ENCODE measurements around the gene ZNF773. TPM values are rescaled to one million over a fixed set of nuclear protein-coding genes. Genes with fewer than 3 reads are reported as not detected.
"Not testable (repeated sequence)": the region's sequence is repeated elsewhere in the genome, so short reads cannot be mapped to it uniquely, and the experiment has no call there.

Gene ZNF773
- total RNA-seq, 1 donor from 2014 or later = 9.7 TPM

GRCh38 chr19:57477191-57478008 lies 22.3 kb upstream of the ZNF773 start, which contains the start of gene ZNF772:
TSS of gene ZNF772 (minus strand) at chr19:57477566. CDS start at chr19:57477309, 257 bp downstream.
- Mint-ChIP-seq H3K4me3 (ENCODE audit: unreplicated experiment) (peak within 1 kb of the TSS; percentile 96), H3K36me3 (ENCODE audit: low read depth, unreplicated experiment) (peaks cover 67% of the 10 kb centered on the region), H3K9me3 (ENCODE audit: unreplicated experiment) (peaks cover 42% of the 10 kb centered on the region), H3K4me1 (ENCODE audit: unreplicated experiment) (peaks cover 9% of the 10 kb centered on the region), H3K27ac (ENCODE audit: unreplicated experiment) (peak within 1 kb of the TSS; percentile 89), H3K27me3 (ENCODE audit: unreplicated experiment) (peaks cover 11% of the 10 kb centered on the region)
- TF ChIP-seq, protein P1, sequence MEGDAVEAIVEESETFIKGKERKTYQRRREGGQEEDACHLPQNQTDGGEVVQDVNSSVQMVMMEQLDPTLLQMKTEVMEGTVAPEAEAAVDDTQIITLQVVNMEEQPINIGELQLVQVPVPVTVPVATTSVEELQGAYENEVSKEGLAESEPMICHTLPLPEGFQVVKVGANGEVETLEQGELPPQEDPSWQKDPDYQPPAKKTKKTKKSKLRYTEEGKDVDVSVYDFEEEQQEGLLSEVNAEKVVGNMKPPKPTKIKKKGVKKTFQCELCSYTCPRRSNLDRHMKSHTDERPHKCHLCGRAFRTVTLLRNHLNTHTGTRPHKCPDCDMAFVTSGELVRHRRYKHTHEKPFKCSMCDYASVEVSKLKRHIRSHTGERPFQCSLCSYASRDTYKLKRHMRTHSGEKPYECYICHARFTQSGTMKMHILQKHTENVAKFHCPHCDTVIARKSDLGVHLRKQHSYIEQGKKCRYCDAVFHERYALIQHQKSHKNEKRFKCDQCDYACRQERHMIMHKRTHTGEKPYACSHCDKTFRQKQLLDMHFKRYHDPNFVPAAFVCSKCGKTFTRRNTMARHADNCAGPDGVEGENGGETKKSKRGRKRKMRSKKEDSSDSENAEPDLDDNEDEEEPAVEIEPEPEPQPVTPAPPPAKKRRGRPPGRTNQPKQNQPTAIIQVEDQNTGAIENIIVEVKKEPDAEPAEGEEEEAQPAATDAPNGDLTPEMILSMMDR (IDR thresholded peaks at IDR 0.05; ENCODE audit: unreplicated experiment) = peak; percentile 91
- peak; percentile 93 for DNase-seq (ENCODE audit: low spot score)

GRCh38 chr19:57487477-57488298 lies 12.1 kb upstream of the ZNF773 start, which contains the start of gene ZNF419:
TSS of gene ZNF419 (plus strand) at chr19:57487750. CDS start at chr19:57487951, 201 bp downstream.
- H3K27me3 Mint-ChIP-seq (ENCODE audit: unreplicated experiment); H3K27ac Mint-ChIP-seq (ENCODE audit: unreplicated experiment); H3K4me1 Mint-ChIP-seq (ENCODE audit: unreplicated experiment); H3K9me3 Mint-ChIP-seq (ENCODE audit: unreplicated experiment): not testable (repeated sequence)
- peaks cover 26% of the 10 kb centered on the region for H3K36me3 Mint-ChIP-seq (ENCODE audit: low read depth, unreplicated experiment)
- peak; percentile 79 for DNase-seq (ENCODE audit: low spot score)
- peak within 1 kb of the TSS; percentile 88 for H3K4me3 Mint-ChIP-seq (ENCODE audit: unreplicated experiment)

- not testable (repeated sequence) for H3K9me3 Mint-ChIP-seq (ENCODE audit: unreplicated experiment); DNase-seq (ENCODE audit: low spot score); H3K4me1 Mint-ChIP-seq (ENCODE audit: unreplicated experiment); H3K27me3 Mint-ChIP-seq (ENCODE audit: unreplicated experiment); H3K27ac Mint-ChIP-seq (ENCODE audit: unreplicated experiment)
- Mint-ChIP-seq H3K4me3 (ENCODE audit: unreplicated experiment) (peak overlapping the region; percentile 88), H3K36me3 (ENCODE audit: low read depth, unreplicated experiment) (peaks cover 31% of the 10 kb centered on the region)
These were observed 11.5 kb upstream of the ZNF773 start for GRCh38 chr19:57488299-57488644.

- DNase-seq (ENCODE audit: low spot score); H3K27ac Mint-ChIP-seq (ENCODE audit: unreplicated experiment); H3K9me3 Mint-ChIP-seq (ENCODE audit: unreplicated experiment); H3K27me3 Mint-ChIP-seq (ENCODE audit: unreplicated experiment): not testable (repeated sequence)
- Mint-ChIP-seq H3K4me1 (ENCODE audit: unreplicated experiment) (peaks cover 15% of the 10 kb centered on the region), H3K4me3 (ENCODE audit: unreplicated experiment) (peak overlapping the region; percentile 62), H3K36me3 (ENCODE audit: low read depth, unreplicated experiment) (peaks cover 43% of the 10 kb centered on the region)
These were observed 432 bp upstream of the ZNF773 start for GRCh38 chr19:57499332-57499679.

DNA sequence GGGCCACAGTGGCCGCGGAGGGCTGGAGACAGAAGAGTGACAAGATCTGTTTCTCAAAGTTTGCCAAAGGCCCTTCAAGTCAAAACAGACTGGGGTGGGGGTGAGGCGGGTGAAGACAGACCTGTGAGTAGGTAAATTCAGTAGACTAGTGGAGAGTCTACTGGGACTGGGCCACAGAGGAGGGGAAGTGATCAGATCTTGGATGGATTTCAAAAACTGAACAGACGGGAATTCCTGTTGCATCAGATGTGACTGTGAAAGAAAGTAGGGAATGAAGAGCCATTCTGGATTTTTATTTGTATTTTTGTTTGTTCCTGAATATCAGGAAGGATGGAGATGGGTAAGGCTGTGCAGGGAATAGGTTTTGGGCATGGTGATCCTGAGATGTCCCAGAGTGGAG lies 662 bp downstream of the ZNF773 start:
- Mint-ChIP-seq H3K4me3 (ENCODE audit: unreplicated experiment) (peak overlapping the region; percentile 89), H3K27ac (ENCODE audit: unreplicated experiment) (peak overlapping the region; percentile 28), H3K36me3 (ENCODE audit: low read depth, unreplicated experiment) (peaks cover 43% of the 10 kb centered on the region), H3K4me1 (ENCODE audit: unreplicated experiment) (peaks cover 15% of the 10 kb centered on the region)
- DNase-seq (ENCODE audit: low spot score); H3K27me3 Mint-ChIP-seq (ENCODE audit: unreplicated experiment); H3K9me3 Mint-ChIP-seq (ENCODE audit: unreplicated experiment): not testable (repeated sequence)

DNA sequence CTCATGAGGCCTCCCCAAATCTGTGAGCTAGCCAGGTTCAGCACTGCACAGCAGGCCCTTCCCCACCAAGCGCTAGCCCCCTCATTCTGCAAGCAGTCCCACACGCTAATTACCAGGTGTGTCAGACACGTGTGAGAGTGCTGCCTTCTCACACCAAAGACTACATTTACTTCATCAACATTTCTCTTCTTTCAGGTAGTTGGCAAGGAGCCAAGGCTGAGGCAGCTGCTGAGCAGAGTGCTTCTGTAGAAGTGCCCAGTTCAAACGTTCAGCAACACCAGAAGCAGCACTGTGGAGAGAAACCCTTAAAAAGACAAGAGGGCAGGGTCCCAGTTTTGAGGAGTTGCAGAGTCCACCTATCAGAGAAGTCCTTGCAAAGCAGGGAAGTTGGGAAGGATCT lies 6.4 kb downstream of the ZNF773 start:
- no peaks in the 10 kb centered on the region for H3K9me3 Mint-ChIP-seq (ENCODE audit: unreplicated experiment)
- TF ChIP-seq, protein P1 (IDR thresholded peaks at IDR 0.05; ENCODE audit: unreplicated experiment) = no peak
- H3K27me3 Mint-ChIP-seq (ENCODE audit: unreplicated experiment) = peaks cover 5% of the 10 kb centered on the region
- no peak for DNase-seq (ENCODE audit: low spot score)
- peak overlapping the region; percentile 47 for H3K4me3 Mint-ChIP-seq (ENCODE audit: unreplicated experiment)
- H3K4me1 Mint-ChIP-seq (ENCODE audit: unreplicated experiment) = peaks cover 6% of the 10 kb centered on the region
- H3K27ac Mint-ChIP-seq (ENCODE audit: unreplicated experiment) = no peak overlapping the region
- H3K36me3 Mint-ChIP-seq (ENCODE audit: low read depth, unreplicated experiment) = peaks cover 74% of the 10 kb centered on the region

All from endothelial cell (in vitro differentiated cells).